ENCODE results near the gene CRY2. TPM values are rescaled to one million over a fixed set of nuclear protein-coding genes. Genes with fewer than 3 reads are reported as not detected.

CRY2 gene
- total and polyA plus RNA-seq, 2 of the 8 experiments (the other 6 are each of a cell fraction or from before 2014, with no cell fraction given), result 8.0 to 9.4 TPM

DNA sequence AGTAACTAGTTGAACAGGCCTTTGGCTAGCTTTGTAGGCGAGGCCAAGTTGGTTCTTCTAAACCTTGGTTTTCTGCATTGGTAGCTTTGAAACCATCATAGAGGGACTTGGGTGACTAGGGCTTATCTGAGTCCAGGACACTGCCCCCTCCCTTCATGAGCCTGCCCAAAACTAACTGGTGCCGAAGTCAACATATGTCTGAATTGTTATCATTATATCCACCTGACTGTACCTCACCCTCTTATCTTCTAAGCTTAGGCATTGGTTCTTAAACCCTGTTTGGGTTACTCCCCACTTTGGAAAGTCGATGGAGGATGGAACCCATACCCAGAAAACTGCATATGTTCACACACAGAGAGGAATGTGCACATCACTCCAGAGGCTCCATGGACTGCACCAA is 30.6 kb downstream of the CRY2 start:
- Histone ChIP-seq H3K14ac (ENCODE audit: insufficient read length) (no peak overlapping the region), H2AK5ac (ENCODE audit: low read depth, low read length) (no peak overlapping the region), H2BK12ac (ENCODE audit: low read depth, low read length) (no peak overlapping the region), H3K56ac (replicated peaks; ENCODE audit: insufficient read length, low read depth, low read length) (no peak overlapping the region), H3K27ac (ENCODE audit: low read depth, low read length) (no peak overlapping the region), H3K4me3 (ENCODE audit: extremely low read depth in 1 of 4, insufficient read depth in 2 of 4, low read depth in 3 of 4, low read length in 4 of 4) (no peak overlapping the region), H3K36me3 (ENCODE audit: control insufficient read depth in 2 of 4, insufficient read depth in 4 of 4, low read length in 3 of 4) (peaks cover 0 to 4% (median 0%) of the 10 kb centered on the region in 4 experiments; a peak in 2 of 8 replicates), H3K79me1 (ENCODE audit: low read depth, low read length) (peaks cover 3% of the 10 kb centered on the region; the same call in 1 of the 2 replicates), H2AFZ (ENCODE audit: low read length) (no peak overlapping the region), H2BK20ac (ENCODE audit: low read length) (no peak overlapping the region), H3K4ac (replicated peaks; ENCODE audit: insufficient read length, low read depth, low read length) (no peak overlapping the region), H3K9me3 (ENCODE audit: insufficient read depth in 2 of 2, low read depth in 1 of 2, low read length in 1 of 2) (no peaks in the 10 kb centered on the region), H4K8ac (ENCODE audit: extremely low read depth, insufficient read depth, low read length) (no peak overlapping the region), H3K4me1 (replicated peaks in 1 of 4; ENCODE audit: control insufficient read depth in 3 of 4, insufficient read depth in 4 of 4, low read length in 3 of 4) (peaks cover 9 to 16% (median 13%) of the 10 kb centered on the region in 4 experiments; a peak in 6 of 7 replicates), H3K27me3 (replicated peaks in 1 of 4; ENCODE audit: control insufficient read depth in 3 of 4, extremely low read depth in 1 of 4, insufficient read depth in 3 of 4, low read length in 3 of 4) (no peaks in the 10 kb centered on the region), H4K5ac (ENCODE audit: insufficient read length, low read depth, low read length) (no peak overlapping the region), H2BK15ac (ENCODE audit: low read length) (no peak overlapping the region), H3K4me2 (ENCODE audit: insufficient read depth in 1 of 2, low read depth in 2 of 2, low read length in 2 of 2) (no peak overlapping the region), H3K9ac (replicated peaks in 1 of 4; ENCODE audit: extremely low read depth in 1 of 4, low read depth in 3 of 4, low read length in 3 of 4) (no peak overlapping the region), H4K20me1 (replicated peaks in 1 of 2; ENCODE audit: control insufficient read depth in 1 of 2, insufficient read depth in 2 of 2, low read length in 2 of 2) (peaks cover 0 to 2% of the 10 kb centered on the region in 2 experiments), H2BK120ac (replicated peaks; ENCODE audit: low read depth, low read length) (no peak overlapping the region), H3K23me2 (ENCODE audit: low read depth, low read length) (no peaks in the 10 kb centered on the region; the same call in 1 of the 2 replicates), H4K91ac (replicated peaks; ENCODE audit: insufficient read length, low read length) (no peak overlapping the region), H3K18ac (ENCODE audit: extremely low read depth, low read length) (no peak overlapping the region), H3K79me2 (ENCODE audit: control insufficient read depth in 1 of 2, insufficient read depth in 2 of 2, low read length in 2 of 2) (no peaks in the 10 kb centered on the region), H3K23ac (ENCODE audit: insufficient read length) (no peak overlapping the region), H2BK5ac (ENCODE audit: low read depth, low read length) (no peak overlapping the region)
- POLR2A ChIA-PET (ENCODE audit: partially characterized antibody), result interaction anchor here (1.5 kb wide), 1 partner anchor 44 kb away, joined by 3 read pairs; no protein-coding TSS in a partner anchor
- 87% methylated on average over 3 of the region's 3 CpGs; no CpG with 5 or more reads in 1 of the 2 experiments for WGBS, 2 experiments (ENCODE audit: extremely low coverage in 1 of 2, insufficient coverage in 1 of 2, insufficient read length in 1 of 2, insufficient replicate concordance in 2 of 2, low coverage in 1 of 2, low lambda C conversion rate in 2 of 2, missing lambda C conversion rate in 1 of 2)
- FAIRE-seq (no peak), DNase-seq (ENCODE audit: low read depth in 1 of 2, low spot score in 2 of 2) (no peak)
- CTCF ChIA-PET (ENCODE audit: partially characterized antibody), result interaction anchor here (1.7 to 3.0 kb wide), 4 partner anchors 11 to 87 kb away, joined by 6 to 11 read pairs (median 8); no protein-coding TSS in a partner anchor
- TF ChIP-seq CHD2 (IDR thresholded peaks at IDR 0.05; ENCODE audit: low read length), result no peak
- no peak for TF ChIP-seq CBX5 (IDR thresholded peaks at IDR 0.05; ENCODE audit: low read depth, low read length)
- no peak for TF ChIP-seq POU5F1 (IDR thresholded peaks at IDR 0.05; ENCODE audit: low read depth, low read length)
- TF ChIP-seq GTF2F1 (IDR thresholded peaks at IDR 0.05; ENCODE audit: borderline replicate concordance, low read depth, low read length), result no peak
- no peak for TF ChIP-seq YY1 (IDR thresholded peaks at IDR 0.05; ENCODE audit: low read depth, low read length)
- no peak for TF ChIP-seq SAP30 (IDR thresholded peaks at IDR 0.05; ENCODE audit: insufficient read depth, insufficient replicate concordance, low read length)
- TF ChIP-seq CEBPB (IDR thresholded peaks at IDR 0.05; ENCODE audit: low read depth, low read length), result no peak
- TF ChIP-seq RAD21 (IDR thresholded peaks at IDR 0.05 in 1 of 2, conservative IDR thresholded peaks at IDR 0.05 in 1 of 2; ENCODE audit: low read depth in 2 of 2, low read length in 2 of 2), result no peak
- no peak for TF ChIP-seq RBBP5 (IDR thresholded peaks at IDR 0.05; ENCODE audit: borderline replicate concordance, low read depth, low read length)
- TF ChIP-seq SP1 (IDR thresholded peaks at IDR 0.05; ENCODE audit: low read depth, low read length), result no peak
- TF ChIP-seq RFX5 (IDR thresholded peaks at IDR 0.05; ENCODE audit: borderline replicate concordance, low read depth, low read length), result no peak

Data from H1 (cell line).